Vagina (tissue), 2 donors: ENCODE results near the gene SFXN2.

Experiments
- CTCF ChIP-seq, 3 experiments: fragments of 450-650 bp in 2 of 3; fragments of 200-600 bp in 1 of 3; sonication (generic) in 1 of 3; IDR thresholded peaks; one replicate each; pipeline ENCODE4 v1.5.1; 2017 to 2019; ENCODE audit warnings: antibody characterized with exemption in 3 of 3, mild to moderate bottlenecking in 2 of 3, moderate library complexity in 2 of 3
- POLR2A ChIP-seq, 2 donors: fragments of 450-650 bp; IDR thresholded peaks; one replicate each; pipeline ENCODE4 v1.6.1; 2017; ENCODE audit warnings: antibody characterized with exemption in 2 of 2, mild to moderate bottlenecking in 2 of 2, moderate library complexity in 2 of 2
- POLR2AphosphoS5 ChIP-seq, 2 donors: sonication (generic); formaldehyde crosslinking; IDR thresholded peaks; one replicate each; pipeline ENCODE4 v1.9.0; 2017; ENCODE audit warnings: antibody characterized with exemption in 2 of 2, mild to moderate bottlenecking in 2 of 2, low read depth in 1 of 2; ENCODE audit not compliant: insufficient read depth in 1 of 2

DNA sequence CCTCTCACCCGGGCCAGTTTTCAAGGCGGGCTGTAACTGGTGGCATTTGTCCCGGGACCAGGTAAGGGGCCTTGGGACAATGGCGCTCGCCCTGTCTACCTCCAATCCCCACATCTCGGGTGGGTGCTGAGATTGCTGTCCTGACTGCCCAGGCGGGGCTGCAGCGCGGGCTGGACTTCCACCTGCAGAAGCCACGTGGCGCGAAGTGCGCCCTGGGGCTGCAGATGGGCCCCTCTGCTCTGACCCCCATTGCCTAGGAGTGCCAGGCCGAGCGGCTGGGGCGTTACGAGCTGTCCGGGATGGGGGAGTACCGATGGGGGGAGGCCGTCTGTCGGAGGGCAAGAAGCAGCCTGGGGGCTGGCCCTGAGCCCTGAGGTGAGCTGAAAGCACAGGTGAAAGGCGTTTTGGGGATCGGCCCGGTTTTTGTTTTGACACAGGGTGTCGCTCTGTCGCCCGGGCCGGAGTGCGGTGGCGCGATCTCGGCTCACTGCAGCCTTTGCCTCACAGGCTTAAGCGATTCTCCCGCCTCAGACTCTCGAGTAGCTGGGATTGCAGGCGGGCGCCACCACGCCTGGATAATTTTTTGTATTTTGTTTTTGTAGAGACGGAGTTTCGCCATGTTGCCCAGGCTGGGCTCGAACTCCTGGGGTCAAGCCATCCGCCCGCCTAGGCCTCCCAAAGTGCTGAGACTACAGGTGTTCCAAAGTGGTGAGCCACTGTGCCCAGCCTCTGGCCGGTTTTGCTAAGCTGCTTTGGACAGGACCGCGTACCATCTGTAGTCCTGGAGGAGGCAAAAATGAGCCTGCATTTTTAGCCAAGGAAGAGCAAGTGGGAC is at the start of gene SFXN2:
- TF ChIP-seq POLR2A (IDR thresholded peaks at IDR 0.05): no peak
- TF ChIP-seq CTCF (IDR thresholded peaks at IDR 0.05): no peak
- TF ChIP-seq POLR2AphosphoS5 (IDR thresholded peaks at IDR 0.05; ENCODE audit: insufficient read depth in 1 of 2, low read depth in 1 of 2): no peak
